Sigmoid colon (tissue), 3 donors: ENCODE measurements around the gene SDK1.

Source experiments
- CTCF ChIP-seq, 4 experiments: fragments of 450-650 bp in 3 of 4; fragments of 200-600 bp in 1 of 4; IDR thresholded peaks; one replicate each; pipeline ENCODE4 v1.5.1; 2016 to 2019; ENCODE audit warnings: antibody characterized with exemption in 4 of 4, mild to moderate bottlenecking in 3 of 4, moderate library complexity in 2 of 4
- POLR2A ChIP-seq, 2 donors: fragments of 450-650 bp; IDR thresholded peaks; one replicate each; pipeline ENCODE4 v1.6.1; 2016; ENCODE audit warnings: antibody characterized with exemption in 2 of 2, mild to moderate bottlenecking in 2 of 2, moderate library complexity in 2 of 2

- TF ChIP-seq POLR2A (IDR thresholded peaks at IDR 0.05) (no peak), CTCF (IDR thresholded peaks at IDR 0.05) (no peak)
Observed at GRCh38 chr7:4115442-4115841, 814.4 kb downstream of the SDK1 start.
